ENCODE results near the gene ATE1.
A peak's percentile ranks its signal among the peaks of the same experiment; 100 is the strongest.

ATE1 gene

DNA sequence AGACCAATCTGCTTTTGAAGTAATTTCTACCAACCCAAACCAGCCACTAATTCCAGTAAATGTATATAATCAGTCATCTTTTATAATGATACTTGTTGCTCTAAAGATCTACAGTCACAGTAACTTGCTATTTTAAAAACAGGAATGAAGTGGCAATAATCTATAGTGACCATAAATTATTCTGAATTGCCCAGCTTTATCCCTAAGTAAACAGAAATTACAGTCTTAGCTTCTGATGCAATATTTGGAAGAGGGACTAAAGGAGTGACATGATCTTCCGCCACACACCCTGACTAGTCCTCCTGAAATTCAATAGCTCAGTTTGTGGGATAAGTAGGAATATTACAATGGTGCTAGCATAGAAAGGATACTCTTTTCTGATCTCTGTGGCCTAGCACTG is 96.1 kb downstream of the ATE1 start:
- no peak for TF ChIP-seq YY1 (IDR thresholded peaks at IDR 0.05; ENCODE audit: low read depth)
- no peak for TF ChIP-seq ZBTB7A (IDR thresholded peaks at IDR 0.05; ENCODE audit: low read depth)
- TF ChIP-seq, protein P1, sequence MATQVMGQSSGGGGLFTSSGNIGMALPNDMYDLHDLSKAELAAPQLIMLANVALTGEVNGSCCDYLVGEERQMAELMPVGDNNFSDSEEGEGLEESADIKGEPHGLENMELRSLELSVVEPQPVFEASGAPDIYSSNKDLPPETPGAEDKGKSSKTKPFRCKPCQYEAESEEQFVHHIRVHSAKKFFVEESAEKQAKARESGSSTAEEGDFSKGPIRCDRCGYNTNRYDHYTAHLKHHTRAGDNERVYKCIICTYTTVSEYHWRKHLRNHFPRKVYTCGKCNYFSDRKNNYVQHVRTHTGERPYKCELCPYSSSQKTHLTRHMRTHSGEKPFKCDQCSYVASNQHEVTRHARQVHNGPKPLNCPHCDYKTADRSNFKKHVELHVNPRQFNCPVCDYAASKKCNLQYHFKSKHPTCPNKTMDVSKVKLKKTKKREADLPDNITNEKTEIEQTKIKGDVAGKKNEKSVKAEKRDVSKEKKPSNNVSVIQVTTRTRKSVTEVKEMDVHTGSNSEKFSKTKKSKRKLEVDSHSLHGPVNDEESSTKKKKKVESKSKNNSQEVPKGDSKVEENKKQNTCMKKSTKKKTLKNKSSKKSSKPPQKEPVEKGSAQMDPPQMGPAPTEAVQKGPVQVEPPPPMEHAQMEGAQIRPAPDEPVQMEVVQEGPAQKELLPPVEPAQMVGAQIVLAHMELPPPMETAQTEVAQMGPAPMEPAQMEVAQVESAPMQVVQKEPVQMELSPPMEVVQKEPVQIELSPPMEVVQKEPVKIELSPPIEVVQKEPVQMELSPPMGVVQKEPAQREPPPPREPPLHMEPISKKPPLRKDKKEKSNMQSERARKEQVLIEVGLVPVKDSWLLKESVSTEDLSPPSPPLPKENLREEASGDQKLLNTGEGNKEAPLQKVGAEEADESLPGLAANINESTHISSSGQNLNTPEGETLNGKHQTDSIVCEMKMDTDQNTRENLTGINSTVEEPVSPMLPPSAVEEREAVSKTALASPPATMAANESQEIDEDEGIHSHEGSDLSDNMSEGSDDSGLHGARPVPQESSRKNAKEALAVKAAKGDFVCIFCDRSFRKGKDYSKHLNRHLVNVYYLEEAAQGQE (IDR thresholded peaks at IDR 0.05; ENCODE audit: low read depth) = no peak
- TF ChIP-seq TCF12 (IDR thresholded peaks at IDR 0.05; ENCODE audit: low read depth) = no peak
- TF ChIP-seq CEBPB (IDR thresholded peaks at IDR 0.05) = no peak
- no peak for TF ChIP-seq USF1 (IDR thresholded peaks at IDR 0.05)
- no peak for TF ChIP-seq EGR1 (IDR thresholded peaks at IDR 0.05)

GRCh38 chr10:121831237-121831636 is 96.6 kb downstream of the ATE1 start:
- TF ChIP-seq TAF1 (IDR thresholded peaks at IDR 0.05; ENCODE audit: low read depth) = no peak
- no peak for TF ChIP-seq CEBPB (IDR thresholded peaks at IDR 0.05)
- TF ChIP-seq, protein P1 (IDR thresholded peaks at IDR 0.05; ENCODE audit: low read depth) = no peak
- TF ChIP-seq FOXM1 (IDR thresholded peaks at IDR 0.05; ENCODE audit: borderline replicate concordance, low read depth) = no peak
- no peak for TF ChIP-seq TCF12 (IDR thresholded peaks at IDR 0.05; ENCODE audit: low read depth)
- no peak for TF ChIP-seq USF1 (IDR thresholded peaks at IDR 0.05)
- TF ChIP-seq CREB1 (IDR thresholded peaks at IDR 0.05; ENCODE audit: low read depth) = no peak
- no peak for TF ChIP-seq YY1 (IDR thresholded peaks at IDR 0.05; ENCODE audit: low read depth)
- no peak for TF ChIP-seq NFIC (IDR thresholded peaks at IDR 0.05)
- no peak for TF ChIP-seq MAX (IDR thresholded peaks at IDR 0.05)
- no peak for TF ChIP-seq EP300 (IDR thresholded peaks at IDR 0.05; ENCODE audit: borderline replicate concordance)
- TF ChIP-seq RAD21 (IDR thresholded peaks at IDR 0.05; ENCODE audit: low read depth) = no peak
- TF ChIP-seq EGR1 (IDR thresholded peaks at IDR 0.05) = no peak
- TF ChIP-seq TEAD4 (IDR thresholded peaks at IDR 0.05) = no peak
- TF ChIP-seq ZBTB7A (IDR thresholded peaks at IDR 0.05; ENCODE audit: low read depth) = no peak

DNA sequence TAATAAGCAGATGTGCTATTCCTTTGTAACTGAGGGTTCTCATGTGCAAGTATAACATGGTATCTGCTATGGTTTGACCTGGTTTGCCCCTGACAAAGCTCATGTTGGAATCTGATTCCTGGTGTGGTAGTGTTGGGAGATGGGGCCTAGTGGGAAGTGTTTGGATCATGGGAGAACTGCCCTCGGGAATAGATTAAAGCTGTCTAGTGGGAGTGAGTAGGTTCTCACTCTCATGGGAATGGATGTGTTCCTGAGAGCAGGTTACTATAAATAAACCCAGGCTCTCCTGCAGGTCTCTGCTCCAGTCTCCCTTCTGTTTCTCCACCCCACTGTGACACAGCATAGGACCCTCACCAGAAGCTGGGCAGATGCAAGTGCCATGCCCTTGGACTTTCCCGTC is 97.7 kb downstream of the ATE1 start:
- TF ChIP-seq RAD21 (IDR thresholded peaks at IDR 0.05; ENCODE audit: low read depth) (no peak), ZBTB7A (IDR thresholded peaks at IDR 0.05; ENCODE audit: low read depth) (no peak), CREB1 (IDR thresholded peaks at IDR 0.05; ENCODE audit: low read depth) (no peak), FOXM1 (IDR thresholded peaks at IDR 0.05; ENCODE audit: borderline replicate concordance, low read depth) (no peak)

DNA sequence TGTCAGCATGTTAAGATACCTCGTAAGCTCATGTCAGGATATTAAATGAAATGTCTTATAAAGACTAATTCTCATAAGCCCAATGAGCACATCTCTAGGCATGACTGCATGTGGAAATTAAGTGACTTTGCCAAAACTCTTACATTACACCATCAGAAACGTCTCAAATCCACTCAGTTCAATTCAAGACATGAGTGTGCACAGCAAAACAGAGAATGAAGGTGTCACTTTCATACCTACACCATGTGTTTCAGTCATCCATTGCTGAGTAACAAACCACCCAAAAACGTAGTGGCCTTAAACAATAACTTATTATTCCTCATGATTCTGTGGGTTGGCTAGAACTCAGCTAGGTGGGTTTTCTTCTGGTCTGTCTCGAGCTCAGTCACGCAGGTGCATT is 99.8 kb downstream of the ATE1 start:
- TF ChIP-seq, protein P1 (IDR thresholded peaks at IDR 0.05; ENCODE audit: low read depth) = no peak
- TF ChIP-seq TCF12 (IDR thresholded peaks at IDR 0.05; ENCODE audit: low read depth) (no peak), EP300 (IDR thresholded peaks at IDR 0.05; ENCODE audit: borderline replicate concordance) (no peak), MAX (IDR thresholded peaks at IDR 0.05) (no peak), CEBPB (IDR thresholded peaks at IDR 0.05) (no peak)

DNA sequence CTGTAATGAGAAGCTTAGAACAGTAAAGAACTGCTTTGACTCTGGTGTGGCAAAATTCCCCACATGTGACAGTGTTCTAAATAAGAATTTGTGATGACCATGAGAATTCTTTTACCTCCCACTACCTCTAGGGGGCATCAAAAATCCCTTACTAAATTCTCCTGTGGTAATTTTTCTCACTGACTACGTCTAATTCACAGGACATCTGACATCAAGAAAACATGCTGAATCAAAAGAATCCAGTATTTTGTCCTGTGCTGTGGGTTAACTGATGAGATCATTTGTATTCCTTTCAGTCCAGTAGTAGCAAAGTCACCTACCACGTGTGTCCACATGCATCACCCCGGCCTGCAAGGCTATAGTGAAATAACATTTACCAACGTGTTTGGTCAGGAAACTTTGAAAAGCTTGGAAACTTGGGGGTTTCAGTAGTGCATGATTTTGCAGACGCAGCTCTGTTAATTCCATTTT is 103.8 kb downstream of the ATE1 start:
- peak; percentile 61 for TF ChIP-seq RAD21 (IDR thresholded peaks at IDR 0.05; ENCODE audit: low read depth)
- no peak for TF ChIP-seq ZBTB7A (IDR thresholded peaks at IDR 0.05; ENCODE audit: low read depth)

Measured in Ishikawa (cell line).